ENCODE results near the gene VAC14.

Gene VAC14

DNA sequence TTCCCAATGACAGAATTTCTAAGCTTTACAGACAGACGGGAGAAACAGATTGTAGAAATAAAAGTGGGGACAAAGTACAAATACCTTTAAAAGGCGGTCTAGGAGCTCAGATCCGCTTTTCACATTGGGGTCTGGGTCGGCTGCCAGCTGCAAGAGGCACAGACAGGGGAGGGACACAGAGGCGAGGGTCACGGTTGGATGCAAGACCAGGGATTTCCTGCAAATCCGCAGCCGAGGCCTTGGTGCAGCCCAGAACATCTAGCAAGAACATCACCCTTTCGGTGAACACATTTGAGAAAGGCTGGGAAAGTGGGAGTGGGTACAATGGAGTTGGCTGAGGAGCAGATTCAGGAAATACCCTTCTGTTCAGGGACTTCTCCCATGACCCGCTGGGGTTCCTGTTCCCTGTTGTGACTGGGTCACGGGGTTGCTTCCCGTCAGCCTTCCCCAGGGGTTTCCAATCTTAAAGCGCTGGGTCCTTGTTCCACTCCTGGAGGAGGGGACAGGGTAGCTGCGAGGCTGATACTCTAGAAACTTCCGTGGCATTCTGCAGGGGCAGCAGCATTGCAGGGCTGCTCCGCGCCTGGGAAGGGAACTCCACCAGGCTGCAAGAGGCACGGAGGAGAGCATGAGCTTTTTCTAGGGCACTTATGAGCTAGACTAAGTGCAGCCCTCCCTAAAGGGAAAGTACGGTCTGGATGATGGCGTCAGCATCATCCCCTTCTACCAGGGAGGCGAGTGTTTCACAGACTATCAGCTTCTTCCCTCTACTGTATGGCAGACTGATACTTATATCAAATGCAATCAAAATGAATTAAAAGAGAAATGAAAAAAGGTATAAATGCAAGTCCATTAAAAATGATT is 16.0 kb downstream of the VAC14 start:
- no peak for DNase-seq

DNA sequence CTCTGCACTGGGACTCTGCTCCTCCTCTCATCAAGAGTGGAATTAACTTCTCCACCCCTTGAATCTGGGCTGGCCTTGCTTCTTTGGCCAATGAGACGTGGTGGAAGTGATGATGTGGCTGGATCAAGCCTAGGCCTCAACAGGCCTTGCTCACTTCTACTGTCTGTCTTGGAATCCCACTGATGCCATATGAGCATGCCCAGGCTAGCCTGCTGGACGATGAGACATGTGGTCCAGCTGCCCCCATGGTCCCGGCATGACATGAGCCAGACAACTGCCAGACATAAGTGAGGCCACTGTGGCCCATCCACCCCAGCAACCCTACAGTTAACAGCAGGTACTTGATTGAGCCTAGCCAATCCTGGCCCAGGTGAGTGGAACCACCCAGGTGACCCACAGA is 18.7 kb downstream of the VAC14 start:
- no peak for DNase-seq

DNA sequence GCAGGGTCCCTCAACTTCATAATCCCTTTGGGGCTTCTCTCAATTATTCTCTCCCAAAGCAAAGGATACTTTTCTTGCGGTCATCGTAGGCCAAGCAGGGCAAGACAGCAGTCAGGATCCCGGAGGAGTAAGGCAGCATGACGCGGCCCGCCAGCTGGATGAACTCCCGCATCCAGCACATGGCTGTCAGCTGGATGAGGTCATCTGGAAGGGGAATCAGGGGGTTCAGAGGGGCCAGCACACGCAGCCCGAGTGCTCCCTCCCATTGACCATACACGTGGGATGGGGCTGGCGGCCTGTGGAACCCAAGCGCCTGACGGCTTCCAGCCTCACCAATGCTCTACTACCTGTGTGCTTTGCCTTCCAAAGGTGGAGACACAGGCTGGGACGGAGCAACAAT is 19.2 kb downstream of the VAC14 start:
- no peak for DNase-seq

DNA sequence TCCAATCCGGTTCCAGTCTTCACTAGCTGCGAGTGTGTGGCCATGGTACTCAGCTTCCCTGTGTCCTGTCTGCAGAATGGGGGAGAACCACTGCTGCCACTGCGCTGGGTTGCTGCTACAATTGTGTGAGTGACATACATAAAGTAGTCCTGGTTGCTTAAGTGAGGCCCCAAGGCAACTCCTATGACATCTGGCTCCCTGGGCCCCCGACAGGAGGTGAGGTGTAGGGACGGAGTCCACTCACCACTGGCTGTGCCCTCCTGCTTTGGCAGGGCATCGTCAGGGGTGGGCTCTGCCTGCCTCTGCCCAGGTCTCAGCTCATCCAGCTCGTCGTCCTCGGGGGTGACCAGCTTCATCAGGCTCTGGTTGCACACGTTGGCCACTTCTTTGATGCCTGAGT is 20.4 kb downstream of the VAC14 start:
- DNase-seq, result no peak

DNA sequence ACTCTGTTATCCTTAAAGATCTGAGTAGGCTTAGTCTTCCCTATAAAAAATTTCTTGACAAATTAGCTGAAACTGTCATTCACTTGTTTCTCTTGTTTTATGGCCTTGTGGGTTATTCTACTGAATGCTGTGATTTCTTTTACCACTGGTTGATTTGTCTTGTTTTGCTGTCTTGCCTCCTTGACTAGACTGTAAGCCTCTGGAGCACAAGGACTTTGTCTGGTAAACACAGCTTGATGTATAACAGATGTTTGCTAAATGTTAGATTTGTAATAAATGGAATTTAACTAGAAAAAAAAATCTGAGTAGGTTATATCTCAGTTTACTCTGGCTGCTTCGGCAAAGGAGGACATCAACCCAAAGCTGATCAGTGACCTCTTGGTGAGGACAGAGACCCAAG is 21.6 kb downstream of the VAC14 start:
- DNase-seq, result no peak

DNA sequence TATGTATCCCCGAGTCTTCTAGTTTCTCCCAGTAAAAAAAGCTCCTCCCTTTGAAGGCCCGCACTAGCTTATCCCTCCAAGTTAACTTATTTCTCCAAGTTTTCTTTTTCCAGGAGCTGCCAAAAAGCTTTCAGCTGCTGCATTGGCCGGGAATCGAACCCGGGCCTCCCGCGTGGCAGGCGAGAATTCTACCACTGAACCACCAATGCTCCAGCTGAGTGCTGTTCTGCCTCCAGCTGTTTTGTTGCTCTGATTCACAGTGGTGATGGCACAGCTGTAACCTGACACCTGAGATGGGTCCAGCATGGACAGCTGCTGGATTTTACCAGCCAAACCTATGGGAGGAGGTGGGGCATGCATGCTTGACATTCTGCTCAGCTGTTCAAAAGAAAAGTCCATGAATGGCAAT is 22.1 kb downstream of the VAC14 start:
- DNase-seq, result peak; percentile 20

DNA sequence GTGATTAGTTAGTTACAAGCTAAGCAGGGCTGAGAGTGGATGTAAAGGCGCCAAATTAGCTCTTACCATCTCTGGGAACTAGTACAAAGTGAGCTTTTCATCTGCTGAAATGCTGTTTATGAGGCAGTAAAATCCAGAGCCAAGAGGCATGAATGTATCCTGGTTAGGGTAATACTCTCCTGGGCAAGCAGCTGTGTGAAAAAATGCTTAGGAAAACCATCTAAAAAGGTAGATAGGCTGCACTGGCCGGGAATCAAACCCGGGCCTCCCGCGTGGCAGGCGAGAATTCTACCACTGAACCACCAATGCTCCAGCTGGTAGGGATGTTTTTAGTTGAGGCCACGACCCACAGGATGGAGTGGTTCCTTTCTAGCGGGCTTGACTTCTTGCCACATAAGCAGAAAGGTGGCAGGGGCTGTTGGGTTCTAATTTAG is 23.0 kb downstream of the VAC14 start:
- no peak for DNase-seq

DNA sequence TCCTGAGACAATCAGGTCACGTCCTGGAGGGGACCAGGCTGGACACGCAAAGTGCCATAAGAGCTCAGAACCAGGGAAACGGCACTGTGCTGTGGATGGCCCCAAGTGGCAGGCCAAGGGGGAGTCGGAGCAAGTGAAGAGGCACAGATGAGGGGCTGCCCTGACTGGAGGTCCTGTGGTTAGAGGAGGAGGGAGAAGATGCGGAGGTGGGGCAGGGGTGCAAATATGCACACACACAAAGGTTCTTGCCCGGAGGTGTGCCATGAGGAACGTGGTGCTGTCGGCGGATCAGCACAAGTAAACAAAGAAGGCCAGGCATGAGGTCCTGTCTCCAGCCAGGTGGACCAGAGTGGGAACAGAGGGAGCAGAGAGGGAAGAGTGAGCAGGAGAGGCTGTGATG is 23.5 kb downstream of the VAC14 start:
- no peak for DNase-seq

DNA sequence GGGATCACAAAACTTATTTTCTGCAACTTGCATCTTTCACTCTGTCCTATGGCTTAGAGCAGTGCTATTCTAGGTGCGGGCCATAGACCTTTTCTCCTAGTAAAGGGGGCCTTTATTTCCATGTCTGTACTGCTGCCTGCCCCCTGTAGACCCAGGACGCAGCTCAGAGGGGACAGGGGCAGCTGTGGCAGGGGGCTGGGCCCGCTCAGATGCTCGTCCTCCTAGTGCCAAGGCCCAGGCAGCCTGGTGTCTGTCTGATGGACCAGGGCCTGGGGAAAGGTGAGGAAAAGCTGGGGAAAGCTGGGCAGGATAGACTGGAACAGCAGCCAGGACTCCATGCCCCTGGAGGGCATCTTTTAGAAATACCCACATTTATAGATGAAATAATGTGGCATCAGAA is 25.6 kb downstream of the VAC14 start:
- DNase-seq, result no peak

DNA sequence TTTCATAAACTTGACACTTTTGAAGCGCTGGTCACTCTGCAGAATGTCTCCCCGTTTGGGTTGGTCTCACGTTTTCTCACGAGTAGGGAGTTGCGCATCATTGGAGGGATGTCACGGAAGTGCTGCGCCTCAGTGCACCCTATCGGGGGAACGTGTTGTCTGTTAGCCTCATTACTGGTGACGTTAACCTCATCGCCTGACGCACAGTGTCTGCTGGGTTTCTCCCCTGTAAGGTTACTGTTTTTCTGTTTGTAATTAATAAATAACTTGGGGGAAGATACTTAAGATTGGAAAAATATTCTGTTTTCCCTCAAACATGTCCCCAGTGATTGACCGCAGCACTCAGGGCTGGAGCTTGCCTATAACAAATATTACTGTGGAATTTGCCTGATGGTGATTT is 26.7 kb downstream of the VAC14 start:
- DNase-seq, result no peak

DNA sequence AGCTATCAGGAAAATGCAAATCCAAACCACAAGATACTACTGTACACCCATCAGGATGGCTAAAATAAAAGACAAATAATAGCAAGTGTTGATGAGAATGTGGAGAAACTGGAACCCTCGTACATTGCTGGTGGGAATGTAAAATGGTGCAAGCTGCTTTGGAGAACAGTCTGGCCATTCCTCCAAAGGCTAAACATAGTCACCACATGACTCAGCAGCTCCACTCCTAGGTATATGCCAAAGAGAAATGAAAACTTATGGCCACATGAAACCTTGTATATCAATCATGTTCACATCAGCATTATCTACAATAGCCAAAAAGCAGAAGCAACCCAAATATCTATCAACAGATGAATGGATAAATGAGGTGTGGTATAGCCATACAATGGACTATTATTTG is 28.5 kb downstream of the VAC14 start:
- DNase-seq, result no peak

DNA sequence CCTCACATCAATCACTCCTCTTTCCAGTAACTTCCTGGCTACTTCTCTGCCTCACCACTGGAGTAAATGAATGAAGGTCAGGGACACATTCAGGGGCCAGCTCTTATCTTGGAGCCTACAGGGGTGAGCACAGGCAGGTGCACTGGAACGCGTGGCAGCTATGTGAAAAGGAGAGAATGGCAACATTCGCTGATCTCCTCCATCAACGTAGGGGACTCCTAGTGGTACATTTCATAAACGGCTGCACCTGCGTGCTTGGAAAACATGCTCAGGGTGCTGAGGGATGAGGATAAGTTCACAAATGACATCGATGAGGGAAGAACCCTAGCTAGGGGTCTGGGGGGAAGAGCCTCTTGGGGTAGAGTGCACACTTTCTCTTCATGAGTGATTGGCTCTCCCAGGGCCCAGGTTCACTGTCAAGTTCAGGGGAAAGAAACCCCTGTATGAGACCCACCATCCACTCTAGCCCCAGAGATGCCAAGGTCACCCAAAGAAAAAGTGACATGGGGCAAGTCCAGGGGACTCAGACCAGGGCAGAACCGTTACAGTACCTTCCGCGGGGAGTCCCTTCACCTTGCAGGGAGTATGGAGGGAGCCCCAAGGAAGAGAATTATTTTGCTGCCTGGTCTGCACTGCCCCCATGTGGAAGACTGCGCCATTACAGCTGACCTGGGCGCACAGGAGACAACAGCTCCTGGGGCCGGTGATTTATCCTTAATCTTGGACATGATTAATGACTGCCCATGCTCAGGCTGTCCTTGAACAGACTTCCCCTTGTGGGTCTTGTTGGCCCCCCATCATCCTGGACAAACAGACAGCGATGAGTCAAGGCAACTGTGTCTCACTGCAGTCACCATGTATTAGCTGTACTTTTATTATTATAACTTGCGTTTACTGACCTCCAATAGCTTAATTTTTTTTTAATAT is 30.1 kb downstream of the VAC14 start:
- no peak for DNase-seq

DNA sequence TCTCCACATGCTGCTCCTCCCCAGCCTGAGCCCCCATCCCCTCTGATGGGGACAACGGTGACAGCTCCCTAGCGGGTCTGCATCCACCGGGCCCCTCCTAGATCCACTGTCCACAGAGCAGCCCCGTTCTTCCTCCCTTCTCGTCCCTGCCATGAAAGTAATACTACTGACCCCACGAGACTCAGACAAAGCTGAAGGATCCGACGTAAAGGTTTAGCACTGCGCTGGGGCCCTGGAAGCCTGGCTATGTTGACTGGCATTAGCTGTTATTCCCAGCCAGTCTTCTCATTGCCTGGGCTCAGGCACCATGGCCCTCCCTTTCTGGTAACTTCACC is 30.7 kb downstream of the VAC14 start:
- DNase-seq, result no peak

DNA sequence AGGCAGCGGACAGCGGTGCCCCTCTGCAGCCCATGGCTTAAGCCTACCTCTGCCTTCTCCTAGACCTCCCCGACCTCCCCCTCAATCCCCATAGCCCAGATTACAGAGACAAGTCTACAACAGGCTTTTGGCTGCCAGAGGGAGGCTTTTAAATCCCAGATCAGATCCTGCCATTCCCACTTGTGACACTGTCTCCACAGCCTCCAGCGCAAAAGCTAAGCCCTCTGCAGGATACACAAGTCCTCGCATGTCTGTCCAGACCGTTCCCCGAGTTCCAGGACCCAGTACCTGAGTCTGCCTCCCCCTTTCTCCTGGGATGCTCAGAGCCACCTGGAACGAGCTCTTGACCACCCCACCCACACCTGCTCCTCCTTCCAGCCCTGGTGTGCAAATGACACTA is 31.2 kb downstream of the VAC14 start:
- no peak for DNase-seq

DNA sequence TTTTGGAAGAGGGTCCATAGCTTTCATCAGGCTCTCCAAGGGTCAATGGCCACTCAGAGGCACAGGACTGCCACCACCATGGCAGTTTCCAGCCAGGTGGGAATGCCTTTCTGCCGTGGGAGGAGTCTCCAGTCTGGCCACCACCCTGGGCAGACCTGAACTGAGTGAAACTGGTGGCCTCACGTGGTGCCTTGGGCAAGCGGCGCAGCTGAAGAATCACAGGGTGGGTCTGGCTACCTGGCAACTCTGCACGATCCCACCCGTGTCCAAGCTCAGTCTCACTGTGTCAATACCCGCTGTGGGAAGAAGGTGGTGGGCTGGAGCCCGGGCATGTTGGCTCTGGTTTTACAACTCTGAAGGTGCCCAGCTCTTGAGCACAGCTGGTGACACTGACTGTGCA is 31.8 kb downstream of the VAC14 start:
- DNase-seq, result no peak

DNA sequence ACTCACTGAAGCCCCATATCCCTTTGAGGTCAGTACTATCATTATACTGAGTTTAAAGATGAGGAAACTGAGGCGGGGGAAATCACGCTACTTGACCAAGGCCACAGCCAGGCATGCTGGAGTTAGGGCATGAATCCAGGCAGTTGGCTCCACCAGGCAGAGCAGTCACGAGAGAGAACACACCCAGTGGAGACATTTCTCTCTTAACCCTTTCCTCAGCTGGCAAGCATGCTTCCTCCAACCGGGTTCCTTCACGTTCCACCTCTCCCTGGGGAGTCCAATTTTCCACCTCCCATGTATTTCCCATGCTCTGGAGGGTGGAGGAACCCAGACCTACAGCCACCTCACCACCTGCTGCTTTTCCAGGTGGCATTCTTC is 32.8 kb downstream of the VAC14 start:
- DNase-seq, result no peak

DNA sequence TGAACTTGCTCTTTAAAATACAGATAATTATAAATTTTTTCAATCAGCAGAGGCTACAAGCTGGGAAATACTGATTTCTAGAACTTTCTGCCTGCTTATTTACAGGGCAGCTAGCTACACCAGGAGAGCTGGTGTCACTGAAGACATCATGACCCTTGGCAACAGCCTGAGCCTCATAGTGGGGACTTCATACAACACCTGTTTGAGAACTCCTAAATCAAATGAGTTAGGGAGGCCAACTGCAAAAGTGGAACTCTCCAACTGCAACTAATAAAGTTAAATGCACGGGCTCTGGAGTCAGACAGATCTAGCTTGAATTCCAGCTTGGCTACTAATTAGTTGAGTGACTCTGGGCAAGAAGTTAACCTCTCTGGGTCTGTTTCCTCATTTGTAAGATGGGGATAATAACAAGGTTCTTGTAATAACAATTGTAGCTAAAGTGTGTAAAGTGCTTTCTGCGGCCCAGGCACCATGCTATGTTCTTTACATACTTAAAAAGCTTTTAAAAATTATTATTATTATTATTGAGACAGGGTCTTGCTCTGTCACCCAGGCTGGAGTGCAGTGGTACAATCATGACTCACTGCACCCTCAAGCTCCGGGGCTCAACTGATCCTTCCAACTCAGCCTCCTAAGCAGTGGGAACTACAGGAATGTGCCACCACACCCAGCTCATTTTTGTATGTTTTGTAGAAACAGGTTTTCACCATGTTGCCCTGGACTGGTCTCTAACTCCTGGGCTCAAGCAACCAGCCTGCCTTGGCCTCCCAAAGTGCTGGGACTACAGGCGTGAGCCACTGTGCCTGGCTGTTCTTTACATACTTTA is 33.4 kb downstream of the VAC14 start:
- DNase-seq, result no peak

DNA sequence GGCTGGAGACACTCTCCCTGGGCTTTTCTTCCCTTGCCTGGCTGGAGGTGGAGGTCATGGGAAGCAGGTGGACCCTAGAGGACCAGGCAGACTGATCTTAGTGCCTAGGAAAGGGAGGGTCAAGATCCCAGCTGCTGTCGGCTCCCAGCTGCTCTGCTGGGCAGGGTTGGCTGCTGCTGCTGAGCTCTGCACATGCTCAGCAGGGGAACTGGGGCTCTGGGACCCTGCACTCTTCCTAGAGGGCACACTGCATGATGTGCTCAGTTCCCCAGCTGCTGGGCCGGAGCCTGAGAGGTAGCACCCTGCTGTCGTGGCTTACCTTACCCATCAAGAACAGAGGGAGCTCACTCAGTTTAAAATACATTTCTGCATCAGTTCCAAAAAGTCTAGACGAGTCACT is 34.3 kb downstream of the VAC14 start:
- DNase-seq, result no peak

DNA sequence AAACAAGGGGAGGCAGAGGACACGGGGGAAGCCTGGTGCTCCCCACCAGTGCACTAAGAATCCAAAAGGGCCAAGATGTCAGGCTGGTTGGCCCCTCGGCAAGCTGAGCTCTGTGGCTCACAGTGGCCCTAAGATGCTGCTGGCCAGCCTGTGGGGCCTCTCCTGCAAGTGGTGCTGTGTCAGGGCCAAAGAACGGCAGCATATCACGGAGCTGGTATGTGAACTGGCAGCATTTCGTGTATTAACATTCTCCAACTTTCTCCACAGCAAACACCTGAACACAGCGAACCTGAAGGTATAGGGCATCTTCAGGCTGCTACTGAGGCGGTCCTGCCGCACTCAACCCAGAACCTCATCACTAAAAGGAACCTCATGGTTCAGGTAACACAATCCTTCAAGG is 34.8 kb downstream of the VAC14 start:
- no peak for DNase-seq

DNA sequence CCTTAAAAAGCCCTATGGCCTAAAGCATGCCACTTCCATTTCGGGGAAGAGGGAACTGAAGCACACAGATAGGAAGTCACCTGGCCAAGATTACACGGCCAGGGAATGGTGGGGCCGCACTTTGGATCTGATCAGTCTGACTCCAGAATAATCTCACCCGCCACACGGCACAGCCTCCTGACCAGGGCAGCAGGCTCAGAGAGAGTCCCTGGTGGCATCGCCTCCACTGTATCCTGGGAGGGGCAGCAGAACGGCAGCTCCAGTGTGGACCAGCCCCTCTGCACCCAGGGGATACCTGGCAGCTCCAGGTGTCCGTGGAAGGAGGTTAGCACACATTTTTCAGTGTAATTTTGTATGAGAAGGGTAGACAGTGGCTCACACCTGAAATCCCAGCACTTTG is 35.5 kb downstream of the VAC14 start:
- DNase-seq, result no peak

DNA sequence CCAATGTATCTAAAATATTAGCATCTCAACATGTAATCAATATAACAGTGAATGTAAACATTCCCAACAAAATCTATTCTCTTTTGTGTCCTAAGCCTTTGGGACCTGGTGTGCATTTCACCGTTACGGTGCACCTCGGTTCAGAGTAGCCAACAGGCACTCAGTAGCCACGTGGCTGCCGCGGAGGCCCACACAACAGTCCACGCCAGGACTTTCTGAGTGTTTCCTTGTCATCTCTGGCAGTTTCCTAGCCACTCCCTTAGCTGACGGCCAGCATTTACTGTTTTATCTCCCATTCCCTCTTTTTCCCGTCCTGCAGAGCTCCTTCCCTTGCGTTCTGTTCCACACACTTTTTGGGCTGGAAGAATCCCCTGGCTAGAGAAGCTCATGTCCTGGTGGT is 36.3 kb downstream of the VAC14 start:
- DNase-seq, result no peak

DNA sequence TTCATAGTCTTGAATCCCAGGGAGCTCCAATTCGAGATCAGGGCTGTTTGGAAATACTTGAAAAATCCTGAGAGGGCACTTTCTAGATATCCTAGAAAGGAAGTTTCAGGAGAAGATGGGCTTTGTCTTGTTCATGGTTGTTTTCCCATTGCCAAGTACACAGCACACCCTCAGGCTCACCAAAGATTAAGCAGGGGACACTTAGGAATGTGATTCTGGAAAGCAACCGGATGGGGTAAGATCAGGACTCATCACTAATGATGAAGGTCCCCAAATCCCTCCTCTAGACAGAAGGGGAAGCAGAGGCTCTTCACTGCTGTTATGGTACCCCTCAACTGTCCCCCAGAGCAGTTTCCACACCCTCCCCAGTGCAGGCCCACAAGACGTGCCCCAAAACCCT is 40.7 kb downstream of the VAC14 start:
- no peak for DNase-seq

DNA sequence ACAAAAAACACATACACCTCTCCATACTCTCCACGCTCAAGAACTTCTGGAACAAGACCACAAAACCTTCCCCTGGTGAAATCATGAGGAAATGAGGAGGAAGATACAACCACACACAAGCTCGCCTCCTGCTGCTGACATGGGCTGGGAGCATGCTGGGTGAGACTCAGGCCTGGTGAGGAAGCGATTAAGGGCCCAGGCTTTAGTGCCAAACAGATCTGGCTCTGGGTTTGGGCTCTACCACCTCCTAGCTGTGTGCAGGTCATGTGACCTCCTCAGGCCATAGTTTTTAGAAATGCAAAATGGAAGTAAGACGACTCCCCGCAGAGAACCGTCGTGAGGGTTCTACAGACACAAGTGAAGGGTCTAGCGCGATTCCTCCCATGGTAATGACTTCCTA is 41.3 kb downstream of the VAC14 start:
- no peak for DNase-seq

Measured in NCI-H1105 treated with DMSO at 0.1 percent for 48 hours (cell line).